Measurements from ENCODE around the gene SULT1C2. TPM values are rescaled to one million over a fixed set of nuclear protein-coding genes. Genes with fewer than 3 reads are reported as not detected.

Gene SULT1C2
- total and polyA plus RNA-seq, 9 of the 15 experiments (the other 6 are each of a cell fraction or from before 2014, with no cell fraction given): 0.22 TPM; not detected in 8

DNA sequence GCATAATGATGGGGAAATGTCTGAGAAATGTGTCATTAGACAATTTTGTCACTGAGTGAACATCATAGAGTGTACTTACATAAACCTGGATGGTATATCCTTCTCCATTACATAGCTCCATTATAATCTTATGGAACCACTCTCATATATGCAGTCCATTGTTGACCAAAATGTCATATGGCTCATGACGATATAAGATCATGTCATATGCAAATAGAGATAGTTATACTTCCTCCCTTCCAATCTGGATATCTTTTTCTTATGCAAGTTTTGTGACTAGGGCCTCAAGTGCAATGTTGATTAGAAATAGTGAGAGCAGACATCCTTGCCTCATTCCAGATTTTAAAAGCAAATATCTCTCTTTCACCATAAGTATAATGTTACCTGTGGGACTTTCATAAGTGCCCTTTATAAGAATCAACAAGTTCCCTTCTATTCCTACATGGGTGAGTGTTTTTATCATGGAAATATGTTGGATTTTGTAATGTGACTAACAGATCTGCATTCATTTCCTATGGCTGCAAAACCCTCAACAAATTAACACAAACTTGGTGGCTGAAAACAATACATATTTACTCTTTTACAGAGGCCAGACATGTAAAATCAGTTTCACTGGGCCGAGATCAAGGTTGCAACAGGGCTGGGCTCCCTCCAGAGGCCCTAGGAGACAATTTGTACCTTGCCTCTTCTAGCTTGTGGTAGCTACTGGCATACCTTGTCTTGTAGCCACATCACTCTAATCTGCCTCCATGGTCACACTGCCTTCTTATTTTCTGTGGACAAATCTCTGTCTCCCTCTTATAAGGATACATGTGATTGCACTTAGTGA lies 67.4 kb downstream of the SULT1C2 start (continued):
- TF ChIP-seq ASH1L (IDR thresholded peaks at IDR 0.05; ENCODE audit: borderline replicate concordance, low read depth, partially characterized antibody): no peak
- no peak; a peak in 1 of 4 replicates for TF ChIP-seq RCOR1 (IDR thresholded peaks at IDR 0.05; ENCODE audit: borderline replicate concordance in 1 of 2, low read depth in 2 of 2, low read length in 2 of 2)
- TF ChIP-seq ID3 (CRISPR knock-in tag; IDR thresholded peaks at IDR 0.05): no peak
- 0 out of 2 replicates have a peak, but pooled peaks have one; percentile 17 for TF ChIP-seq ID3 (tag; IDR thresholded peaks at IDR 0.05)
- no peak for TF ChIP-seq RAD51 (IDR thresholded peaks at IDR 0.05; ENCODE audit: borderline replicate concordance, low read depth)
- no peak for TF ChIP-seq IRF2 (CRISPR knock-in tag; IDR thresholded peaks at IDR 0.05)
- TF ChIP-seq, protein P1, sequence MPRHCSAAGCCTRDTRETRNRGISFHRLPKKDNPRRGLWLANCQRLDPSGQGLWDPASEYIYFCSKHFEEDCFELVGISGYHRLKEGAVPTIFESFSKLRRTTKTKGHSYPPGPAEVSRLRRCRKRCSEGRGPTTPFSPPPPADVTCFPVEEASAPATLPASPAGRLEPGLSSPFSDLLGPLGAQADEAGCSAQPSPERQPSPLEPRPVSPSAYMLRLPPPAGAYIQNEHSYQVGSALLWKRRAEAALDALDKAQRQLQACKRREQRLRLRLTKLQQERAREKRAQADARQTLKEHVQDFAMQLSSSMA (CRISPR knock-in tag; IDR thresholded peaks at IDR 0.05): no peak
- no peak for TF ChIP-seq PYGO2 (tag; IDR thresholded peaks at IDR 0.05)
- TF ChIP-seq ZNF589 (CRISPR knock-in tag; IDR thresholded peaks at IDR 0.05; ENCODE audit: low read depth): no peak
- no peak for TF ChIP-seq ZNF253 (CRISPR knock-in tag; conservative IDR thresholded peaks at IDR 0.05)
- TF ChIP-seq ARID1B (IDR thresholded peaks at IDR 0.05): peak; percentile 70
- no peak for TF ChIP-seq ZNF76 (CRISPR knock-in tag; IDR thresholded peaks at IDR 0.05; ENCODE audit: borderline replicate concordance)
- no peak for TF ChIP-seq KLF13 (tag; IDR thresholded peaks at IDR 0.05; ENCODE audit: borderline replicate concordance, low read depth)
- no peak for TF ChIP-seq RBM14 (IDR thresholded peaks at IDR 0.05; ENCODE audit: borderline replicate concordance, insufficient read depth, low read depth, low read length)
- TF ChIP-seq NFE2 (IDR thresholded peaks at IDR 0.05; ENCODE audit: low read depth): no peak
- TF ChIP-seq TSC22D4 (tag; IDR thresholded peaks at IDR 0.05): no peak
- no peak for TF ChIP-seq ZNF57 (CRISPR knock-in tag; IDR thresholded peaks at IDR 0.05)
- TF ChIP-seq, protein P2, sequence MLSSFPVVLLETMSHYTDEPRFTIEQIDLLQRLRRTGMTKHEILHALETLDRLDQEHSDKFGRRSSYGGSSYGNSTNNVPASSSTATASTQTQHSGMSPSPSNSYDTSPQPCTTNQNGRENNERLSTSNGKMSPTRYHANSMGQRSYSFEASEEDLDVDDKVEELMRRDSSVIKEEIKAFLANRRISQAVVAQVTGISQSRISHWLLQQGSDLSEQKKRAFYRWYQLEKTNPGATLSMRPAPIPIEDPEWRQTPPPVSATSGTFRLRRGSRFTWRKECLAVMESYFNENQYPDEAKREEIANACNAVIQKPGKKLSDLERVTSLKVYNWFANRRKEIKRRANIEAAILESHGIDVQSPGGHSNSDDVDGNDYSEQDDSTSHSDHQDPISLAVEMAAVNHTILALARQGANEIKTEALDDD (IDR thresholded peaks at IDR 0.05): no peak
- TF ChIP-seq SNAPC5 (CRISPR knock-in tag; IDR thresholded peaks at IDR 0.05): peak; percentile 87
- no peak for TF ChIP-seq DDX20 (tag; IDR thresholded peaks at IDR 0.05; ENCODE audit: low read depth)
- no peak for TF ChIP-seq ZNF274 (IDR thresholded peaks at IDR 0.05; ENCODE audit: borderline replicate concordance, low read depth, low read length)
- TF ChIP-seq OTX1 (CRISPR knock-in tag; IDR thresholded peaks at IDR 0.05): no peak
- TF ChIP-seq SRSF7 (optimal IDR thresholded peaks at IDR 0.05; ENCODE audit: low read depth, low read length): no peak
- TF ChIP-seq ZBTB1 (CRISPR knock-in tag; IDR thresholded peaks at IDR 0.05; ENCODE audit: borderline replicate concordance, low read depth): no peak
- no peak for TF ChIP-seq ARID3A (IDR thresholded peaks at IDR 0.05; ENCODE audit: borderline replicate concordance, low read depth, low read length)
